ENCODE data around the gene ZNF605.
A peak's percentile ranks its signal among the peaks of the same experiment; 100 is the strongest.
"Not testable (repeated sequence)": the region's sequence is repeated elsewhere in the genome, so short reads cannot be mapped to it uniquely, and the experiment has no call there.

The ZNF605 gene

GRCh38 chr12:132948146-132949066 is 7.7 kb downstream of the ZNF605 start:
- FAIRE-seq, result no peak

GRCh38 chr12:132946246-132946820 is 9.8 kb downstream of the ZNF605 start:
- FAIRE-seq, result no peak

GRCh38 chr12:132945806-132946205 is 10.3 kb downstream of the ZNF605 start:
- no peak for FAIRE-seq

GRCh38 chr12:132942611-132943010 is 13.5 kb downstream of the ZNF605 start:
- no peak for FAIRE-seq

DNA sequence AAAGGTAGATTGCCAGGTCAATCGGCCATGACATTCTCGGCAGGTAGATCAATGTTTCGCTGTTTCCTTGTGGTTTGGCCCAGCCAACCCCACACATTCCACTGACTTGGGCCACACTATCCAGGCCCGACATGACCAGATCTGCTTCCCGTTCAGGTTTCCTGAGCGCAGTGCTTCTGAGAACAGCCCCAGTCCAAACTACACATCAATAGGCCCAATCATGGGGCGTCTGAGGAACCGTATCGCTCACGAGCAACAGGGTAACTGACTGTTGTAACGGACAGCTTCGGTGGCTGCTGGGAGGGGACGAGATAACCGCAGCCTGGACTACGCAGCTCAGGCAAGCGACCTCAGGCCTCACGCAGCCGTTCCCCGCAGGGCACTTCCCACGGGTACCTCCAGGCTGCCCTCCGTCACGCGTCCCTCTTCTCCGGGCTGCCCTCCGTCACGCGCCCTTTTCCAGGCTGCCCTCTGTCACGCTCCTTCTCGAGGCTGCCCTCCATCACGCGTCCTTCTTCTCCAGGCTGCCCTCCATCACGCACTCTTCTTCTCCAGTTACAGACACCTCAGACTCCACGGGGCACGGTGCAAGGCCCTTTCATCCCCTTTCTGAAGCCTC is 14.7 kb downstream of the ZNF605 start:
- FAIRE-seq, result no peak

GRCh38 chr12:132940071-132940719 is 15.9 kb downstream of the ZNF605 start:
- no peak for FAIRE-seq

DNA sequence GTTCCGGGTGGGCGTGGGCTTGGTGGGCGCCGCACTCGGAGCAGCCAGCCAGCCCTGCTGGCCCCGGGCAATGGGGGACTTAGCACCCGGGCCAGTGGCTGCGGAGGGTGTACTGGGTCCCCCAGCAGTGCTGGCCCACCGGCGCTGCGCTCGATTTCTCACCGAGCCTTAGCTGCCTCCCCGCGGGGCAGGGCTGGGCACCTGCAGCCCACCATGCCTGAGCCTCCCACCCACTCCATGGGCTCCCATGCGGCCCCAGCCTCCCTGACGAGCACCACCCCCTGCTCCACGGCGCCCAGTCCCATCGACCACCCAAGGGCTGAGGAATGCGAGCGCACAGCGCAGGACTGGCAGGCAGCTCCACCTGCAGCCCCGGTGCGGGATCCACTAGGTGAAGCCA is 17.3 kb downstream of the ZNF605 start:
- FAIRE-seq, result not testable (repeated sequence)

DNA sequence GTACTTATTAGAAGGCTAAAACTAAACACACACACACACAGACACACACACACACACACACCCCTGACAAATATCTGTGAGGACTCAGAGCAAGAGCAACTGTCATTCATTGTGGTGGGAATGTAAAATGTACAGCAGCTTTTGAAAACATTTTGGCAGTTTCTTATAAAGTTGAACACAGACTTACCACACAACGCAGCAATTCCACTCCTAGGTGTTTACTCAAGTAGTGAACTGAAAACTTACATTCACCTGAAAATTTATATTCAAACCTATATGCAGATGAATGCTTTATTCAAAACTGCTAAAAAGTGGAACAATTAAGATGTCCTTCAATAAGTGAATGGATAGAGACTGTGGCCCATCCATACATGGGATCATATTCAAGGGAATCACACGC is 18.6 kb downstream of the ZNF605 start:
- FAIRE-seq, result no peak

- not testable (repeated sequence) for FAIRE-seq
Observed at GRCh38 chr12:132936921-132937320, 19.2 kb downstream of the ZNF605 start.

DNA sequence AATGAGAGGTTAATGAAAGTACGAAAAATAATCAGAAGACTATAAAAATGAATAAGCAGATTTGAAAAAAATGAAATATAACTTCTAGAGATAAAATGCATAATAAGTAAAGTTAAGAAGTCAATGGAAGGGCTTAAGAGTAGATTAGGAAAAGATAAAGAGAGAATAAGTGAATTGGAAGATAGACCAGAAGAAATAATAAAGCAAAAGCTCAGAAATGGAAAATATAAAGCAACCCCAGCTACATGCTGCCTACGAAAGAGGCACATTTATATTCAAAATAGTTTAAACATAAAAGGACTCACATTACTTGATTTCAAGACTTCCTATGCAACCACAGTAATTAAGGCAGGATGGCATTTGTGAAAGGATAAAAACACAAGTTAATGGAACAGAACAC is 19.9 kb downstream of the ZNF605 start:
- FAIRE-seq, result no peak

- no peak for FAIRE-seq
Observed at GRCh38 chr12:132926415-132926833, 29.7 kb downstream of the ZNF605 start.

DNA sequence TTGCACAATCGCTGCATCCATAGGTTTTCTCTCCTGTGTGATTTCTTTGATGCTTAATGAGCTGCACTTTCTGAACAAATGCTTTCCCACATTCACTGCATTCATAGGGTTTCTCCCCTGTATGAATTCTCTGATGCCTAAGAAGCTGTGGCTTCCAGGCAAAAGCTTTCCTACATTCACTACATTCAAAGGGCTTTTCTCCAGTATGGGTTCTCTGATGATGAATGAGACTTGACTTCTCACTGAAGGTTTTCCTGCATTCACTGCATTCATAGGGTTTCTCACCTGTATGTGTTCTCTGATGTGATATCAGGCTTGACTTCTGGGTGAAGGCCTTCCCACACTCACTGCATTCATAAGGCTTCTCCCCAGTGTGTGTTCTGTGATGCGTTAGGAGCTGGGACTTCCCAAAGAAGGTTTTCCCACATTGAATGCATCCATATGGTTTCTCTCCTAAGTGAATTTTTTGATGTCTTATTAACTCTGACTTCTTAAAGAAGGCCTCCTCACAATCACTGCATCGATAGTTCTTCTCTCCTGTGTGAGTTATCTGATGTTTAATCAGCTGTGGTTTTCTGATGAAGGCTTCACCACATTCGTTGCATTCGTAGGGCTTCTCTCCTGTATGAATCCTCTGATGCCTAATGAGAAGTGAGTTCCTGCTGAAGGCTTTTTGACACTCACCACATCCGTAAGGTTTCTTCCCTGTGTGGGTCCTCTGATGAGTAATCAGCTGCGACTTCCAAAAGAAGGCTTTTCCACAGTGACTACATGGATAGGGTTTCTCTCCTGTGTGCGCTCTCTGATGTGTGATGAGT is 30.3 kb downstream of the ZNF605 start:
- no peak for FAIRE-seq

DNA sequence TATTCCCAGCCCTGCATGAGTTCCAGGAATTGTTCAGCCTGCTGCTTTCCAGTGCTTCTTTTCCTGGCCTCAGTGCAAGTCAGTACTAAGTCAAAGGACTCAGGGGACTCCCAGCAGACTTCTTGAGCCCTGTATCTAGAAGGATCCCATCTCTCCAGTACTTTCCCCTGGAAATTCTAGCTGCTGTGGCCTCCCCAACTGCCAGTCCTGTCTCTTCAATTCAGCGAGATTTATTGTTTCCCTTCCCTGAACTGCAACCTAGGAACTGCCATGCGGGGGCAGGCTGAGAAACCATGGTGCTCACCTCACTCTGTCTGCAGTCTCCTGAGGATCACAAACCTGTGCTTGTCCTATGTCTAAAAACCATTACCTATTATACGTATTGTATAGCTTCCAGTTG is 31.8 kb downstream of the ZNF605 start:
- no peak for FAIRE-seq

- no peak for FAIRE-seq
Observed at GRCh38 chr12:132923356-132923909, 32.7 kb downstream of the ZNF605 start.

GRCh38 chr12:132922676-132923075 is 33.4 kb downstream of the ZNF605 start:
- FAIRE-seq, result no peak

- FAIRE-seq, result no peak
Observed at GRCh38 chr12:132921685-132922084, 34.4 kb downstream of the ZNF605 start.

DNA sequence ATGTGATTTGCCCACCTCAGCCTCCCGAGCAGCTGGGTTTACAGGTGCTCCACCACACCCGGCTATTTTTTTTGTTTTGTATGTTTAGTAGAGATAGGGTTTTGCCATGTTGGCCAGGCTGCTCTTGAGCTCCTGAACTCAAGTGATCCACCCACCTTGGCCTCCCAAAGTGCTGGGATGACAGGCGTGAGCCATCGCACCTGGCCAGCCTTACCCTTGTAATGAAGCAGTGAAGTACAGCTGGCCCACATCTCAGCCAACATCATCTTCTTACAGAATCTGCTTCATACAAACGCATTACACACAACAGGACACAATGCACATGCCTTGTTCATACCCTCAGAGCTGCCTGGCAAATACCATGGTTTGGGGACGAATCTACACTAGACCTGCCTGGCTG is 37.4 kb downstream of the ZNF605 start:
- no peak for FAIRE-seq

DNA sequence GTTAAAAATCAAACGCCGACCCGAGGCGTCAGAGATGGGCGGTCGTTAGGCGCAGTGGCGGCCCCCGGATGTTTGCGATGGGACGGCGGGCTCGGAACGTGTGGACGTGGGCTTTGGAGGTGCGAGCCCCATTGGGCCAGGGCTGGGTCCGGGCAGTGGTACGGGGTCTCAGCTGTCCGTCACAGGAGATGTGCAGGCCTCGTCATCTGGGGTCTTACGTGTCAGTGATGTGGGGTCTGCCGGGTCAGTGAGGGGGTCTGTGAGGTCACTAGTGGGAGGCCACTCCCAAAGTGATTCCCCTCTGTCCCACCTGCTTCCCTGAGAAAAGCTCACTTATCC is 47.1 kb downstream of the ZNF605 start:
- no peak for FAIRE-seq

DNA sequence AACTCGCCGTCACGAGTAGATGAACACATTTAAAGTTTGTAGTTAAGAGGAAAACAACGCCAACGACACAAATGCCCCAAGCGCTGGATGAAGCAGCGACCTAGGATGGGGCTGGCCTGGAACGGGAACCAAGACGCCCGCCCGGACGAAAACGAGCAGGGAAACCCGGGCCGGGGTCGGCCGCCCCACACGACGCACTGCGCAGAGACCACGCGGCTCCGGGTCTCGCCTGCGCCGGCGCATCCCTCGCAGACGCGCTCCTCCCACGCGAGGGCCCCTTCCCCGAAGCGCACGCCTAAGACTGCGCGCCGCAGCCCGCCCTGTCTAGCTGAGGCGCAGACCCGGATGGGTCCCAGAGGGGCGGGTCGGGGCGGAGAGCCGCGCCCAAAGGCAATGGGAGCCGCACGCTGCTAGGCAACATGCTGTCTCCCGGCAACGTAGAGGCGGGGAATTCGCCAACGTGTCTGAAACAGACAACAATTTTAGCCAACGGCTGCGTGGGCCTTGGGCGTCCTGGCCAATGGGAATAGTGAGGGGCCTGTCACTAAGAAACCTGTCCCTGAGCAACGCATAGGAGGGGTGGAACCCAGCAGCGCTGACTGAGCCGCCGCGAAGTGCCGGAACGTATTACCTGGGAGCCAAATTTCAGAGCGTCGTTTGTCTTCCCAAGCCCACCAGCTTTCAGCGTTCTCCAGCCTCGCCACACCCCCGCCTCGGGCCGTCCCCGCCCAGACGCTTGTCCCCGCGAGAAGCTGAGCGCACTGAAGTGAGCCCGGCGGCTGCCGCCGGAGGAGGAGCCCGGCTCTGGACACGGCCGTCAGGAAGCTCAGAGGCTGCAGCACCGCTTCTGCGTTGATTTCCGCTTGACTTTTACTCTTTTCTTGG is 47.7 kb downstream of the ZNF605 start:
- peak; percentile 98 for FAIRE-seq

GRCh38 chr12:132907789-132908144 is 48.3 kb downstream of the ZNF605 start:
- not testable (repeated sequence) for FAIRE-seq

GRCh38 chr12:132907216-132907615 is 48.9 kb downstream of the ZNF605 start:
- FAIRE-seq, result no peak

Data from endometrium (tissue), 2 donors.